Measurements from ENCODE around the gene XIRP2.
A peak's percentile ranks its signal among the peaks of the same experiment; 100 is the strongest.
"Not testable (repeated sequence)": the region's sequence is repeated elsewhere in the genome, so short reads cannot be mapped to it uniquely, and the experiment has no call there.

The XIRP2 gene

DNA sequence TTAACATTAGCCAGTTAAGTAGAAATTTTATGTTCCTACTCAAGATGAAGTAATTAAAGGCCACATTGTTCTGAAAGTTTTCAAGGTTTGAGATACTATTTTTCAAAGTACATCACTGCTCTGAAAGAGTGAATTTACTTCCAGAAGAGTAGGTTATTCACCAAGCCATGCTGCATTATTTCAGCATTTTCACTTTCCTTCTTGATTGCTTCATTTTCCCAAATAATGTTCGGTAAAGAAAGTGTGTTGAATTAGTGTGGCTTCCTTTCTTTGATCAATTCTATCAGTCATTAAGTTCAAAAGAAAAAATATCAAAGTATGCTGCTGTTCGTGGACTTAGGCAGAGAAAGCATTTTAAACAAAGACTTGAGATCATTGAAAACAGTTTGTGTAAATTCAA is 310.3 kb downstream of the XIRP2 start:
- no peak for DNase-seq

DNA sequence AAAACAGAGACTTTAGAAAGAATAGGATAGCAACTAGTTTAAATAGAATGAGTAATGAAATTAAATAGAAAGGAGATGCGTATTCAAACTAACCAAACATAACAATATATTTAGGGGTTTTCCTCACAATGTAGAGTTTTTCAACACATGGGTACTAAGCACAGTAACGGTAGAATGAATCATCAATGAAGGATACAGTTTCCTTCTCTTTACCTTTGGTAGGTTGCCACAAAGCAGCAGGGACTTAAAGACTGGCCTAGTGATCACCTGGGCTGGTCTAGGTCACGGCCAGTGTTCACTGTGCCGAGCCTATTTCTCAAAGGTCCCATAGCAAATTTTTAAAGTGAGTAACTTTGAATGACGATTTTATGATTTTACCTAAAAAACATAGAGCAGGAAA is 311.7 kb downstream of the XIRP2 start:
- DNase-seq, result no peak

DNA sequence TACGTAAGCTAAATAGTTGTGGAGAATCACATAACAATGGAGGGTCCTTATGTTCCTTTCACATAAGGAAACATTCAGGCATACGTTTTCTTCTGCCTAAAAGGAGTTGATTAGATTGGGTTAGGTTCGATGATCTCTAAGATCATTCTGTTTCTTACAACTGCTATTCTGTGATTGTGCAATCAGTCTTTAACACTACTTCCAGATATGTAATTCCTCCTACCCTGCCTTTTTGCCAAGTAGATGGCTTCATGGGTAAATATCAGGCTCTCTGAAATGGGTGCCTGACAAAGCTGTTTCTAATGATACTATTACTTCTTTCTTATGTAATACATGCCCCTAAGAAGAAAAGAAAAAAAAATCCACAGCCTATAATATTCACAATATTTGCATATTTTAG is 321.5 kb downstream of the XIRP2 start:
- no peak for DNase-seq

DNA sequence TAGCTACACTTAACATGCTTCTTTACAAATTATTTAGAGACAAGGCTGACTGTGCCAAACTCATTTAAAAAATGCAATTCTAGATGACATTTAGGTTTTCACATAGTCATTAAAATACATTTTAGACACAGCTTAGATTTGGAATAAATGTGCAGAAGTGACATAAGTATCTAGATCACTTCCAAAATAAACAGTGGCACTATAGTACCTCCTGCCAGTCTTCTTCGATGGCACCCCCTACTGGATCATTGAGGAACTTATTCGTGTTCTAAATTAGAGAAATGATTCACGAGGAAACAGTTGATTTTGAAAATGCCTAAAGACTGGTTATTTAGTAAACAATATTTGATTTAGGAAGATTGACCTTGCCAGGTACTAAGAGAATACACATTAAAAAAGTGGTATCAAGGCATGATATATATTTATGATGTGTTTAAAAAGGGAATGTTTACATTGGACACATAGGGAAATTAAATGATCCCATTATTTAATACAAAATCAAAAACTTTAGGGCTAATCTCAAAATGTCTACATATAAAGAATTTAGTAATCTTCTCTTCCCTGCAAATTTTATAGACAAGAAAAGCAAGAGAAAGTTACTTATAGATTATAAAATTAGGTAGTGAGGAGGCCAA is 323.9 kb downstream of the XIRP2 start:
- no peak for DNase-seq

DNA sequence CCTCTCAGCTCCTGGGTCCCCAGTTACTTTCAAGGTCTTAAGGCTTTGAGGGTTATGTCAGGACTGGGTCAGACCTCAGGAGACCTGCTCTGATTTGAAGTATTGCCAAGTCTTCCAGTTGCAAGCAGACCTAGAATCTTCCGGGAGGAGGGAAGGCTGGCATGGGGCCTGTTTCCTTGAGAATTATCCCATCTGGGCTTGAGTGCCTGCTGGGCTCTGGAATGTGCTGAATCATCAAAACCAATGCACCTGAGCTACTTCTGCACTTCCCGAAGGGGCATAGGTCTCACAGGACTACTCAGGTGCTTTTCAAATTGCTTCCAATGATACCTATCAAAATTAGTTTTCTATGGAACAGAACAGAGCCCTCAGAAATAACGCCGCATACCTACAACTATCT is 327.3 kb downstream of the XIRP2 start:
- no peak for DNase-seq

DNA sequence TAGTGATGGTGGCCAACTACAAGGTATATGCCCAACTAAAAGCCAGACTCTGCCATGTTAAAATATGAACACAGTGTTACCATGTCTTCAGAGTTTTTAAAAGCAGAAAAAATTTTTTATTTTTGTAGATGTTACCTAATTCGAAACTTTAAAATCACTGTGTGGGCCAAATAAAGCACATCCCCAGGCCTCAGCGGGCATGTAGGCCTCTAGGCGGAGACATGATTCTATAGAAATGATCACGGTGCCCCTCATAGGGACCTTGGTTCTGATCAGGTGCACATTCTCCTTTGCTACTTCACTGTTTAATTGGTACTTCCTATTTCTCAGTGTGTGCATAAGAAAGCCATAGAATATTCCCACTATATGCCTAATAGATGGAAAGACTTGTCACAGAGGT is 349.2 kb downstream of the XIRP2 start:
- no peak for DNase-seq

DNA sequence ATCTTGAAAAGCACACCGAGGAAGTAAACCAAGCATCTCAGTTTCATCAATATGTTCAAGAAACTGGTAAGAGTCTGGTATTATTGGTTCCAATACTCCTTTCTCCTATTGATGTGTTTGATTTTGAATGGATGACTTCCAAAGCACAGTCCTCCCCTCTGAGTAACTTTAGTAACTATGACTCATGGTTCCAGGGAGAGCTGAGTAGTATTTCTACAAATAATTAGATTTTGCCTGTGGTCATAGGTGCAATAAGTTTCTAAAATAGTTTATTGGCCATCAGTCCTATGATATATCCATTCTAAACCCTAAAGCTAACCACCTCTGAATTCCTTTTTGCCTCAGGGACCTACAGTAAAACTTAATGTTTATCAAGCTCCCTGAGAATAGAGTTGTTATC is 352.4 kb downstream of the XIRP2 start:
- DNase-seq, result no peak

DNA sequence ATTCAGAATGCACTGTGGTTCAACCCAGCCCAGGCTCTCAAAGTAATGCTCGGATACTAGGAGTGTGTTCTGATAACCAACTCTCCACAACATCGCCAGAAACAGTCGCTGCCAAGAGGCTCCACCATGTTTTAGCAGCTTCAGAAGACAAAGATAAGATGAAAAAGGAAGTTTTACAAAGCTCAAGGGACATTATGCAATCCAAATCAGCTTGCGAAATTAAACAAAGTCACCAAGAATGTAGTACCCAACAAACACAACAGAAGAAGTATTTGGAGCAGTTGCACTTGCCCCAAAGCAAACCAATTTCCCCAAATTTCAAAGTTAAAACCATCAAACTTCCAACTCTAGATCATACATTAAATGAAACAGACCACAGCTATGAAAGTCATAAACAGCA is 360.9 kb downstream of the XIRP2 start:
- no peak for DNase-seq

DNA sequence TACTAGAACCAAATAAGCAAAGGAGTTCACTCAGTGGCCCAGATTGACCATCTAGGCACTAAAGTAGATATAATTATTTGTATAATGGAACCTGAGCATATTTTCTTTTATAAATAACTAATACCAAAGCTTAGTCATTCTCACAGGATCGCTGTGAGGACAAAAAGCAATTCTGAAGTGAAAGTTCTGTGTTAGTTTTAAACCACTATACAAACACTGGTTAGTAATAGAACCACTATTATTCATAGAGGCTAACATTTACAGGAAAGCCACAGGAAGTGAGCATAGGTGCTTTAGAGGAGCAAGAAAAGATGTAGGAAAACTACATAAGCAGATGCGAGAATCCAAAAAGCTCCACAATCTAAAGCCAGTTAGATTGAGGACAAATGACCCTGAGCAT is 364.7 kb downstream of the XIRP2 start:
- DNase-seq, result no peak

DNA sequence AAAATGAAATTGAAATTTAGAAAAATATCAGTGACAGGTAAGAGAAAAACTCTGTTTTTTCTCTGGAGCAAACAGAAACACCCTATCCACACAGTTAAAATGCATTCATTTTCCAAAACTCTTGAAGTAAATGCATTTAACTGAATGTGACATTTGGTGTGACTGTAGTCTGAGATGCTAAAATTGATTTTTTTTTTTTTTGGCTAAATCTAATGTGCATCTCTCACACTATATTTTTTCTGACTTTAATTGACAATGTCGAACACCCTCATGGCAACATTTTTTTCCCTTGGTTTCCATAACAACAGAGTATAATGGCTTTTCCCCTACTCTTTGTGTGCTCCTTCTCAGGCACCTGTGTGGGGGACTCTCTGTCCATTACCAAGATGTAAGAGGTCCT is 366.4 kb downstream of the XIRP2 start:
- no peak for DNase-seq

DNA sequence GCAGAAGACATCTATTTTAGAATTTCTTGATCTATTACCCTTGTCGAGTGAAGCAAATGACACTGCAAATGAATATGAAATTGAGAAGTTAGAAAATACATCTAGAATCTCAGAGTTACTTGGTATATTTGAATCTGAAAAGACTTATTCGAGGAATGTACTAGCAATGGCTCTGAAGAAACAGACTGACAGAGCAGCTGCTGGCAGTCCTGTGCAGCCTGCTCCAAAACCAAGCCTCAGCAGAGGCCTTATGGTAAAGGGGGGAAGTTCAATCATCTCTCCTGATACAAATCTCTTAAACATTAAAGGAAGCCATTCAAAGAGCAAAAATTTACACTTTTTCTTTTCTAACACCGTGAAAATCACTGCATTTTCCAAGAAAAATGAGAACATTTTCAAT is 370.4 kb downstream of the XIRP2 start:
- DNase-seq, result no peak

DNA sequence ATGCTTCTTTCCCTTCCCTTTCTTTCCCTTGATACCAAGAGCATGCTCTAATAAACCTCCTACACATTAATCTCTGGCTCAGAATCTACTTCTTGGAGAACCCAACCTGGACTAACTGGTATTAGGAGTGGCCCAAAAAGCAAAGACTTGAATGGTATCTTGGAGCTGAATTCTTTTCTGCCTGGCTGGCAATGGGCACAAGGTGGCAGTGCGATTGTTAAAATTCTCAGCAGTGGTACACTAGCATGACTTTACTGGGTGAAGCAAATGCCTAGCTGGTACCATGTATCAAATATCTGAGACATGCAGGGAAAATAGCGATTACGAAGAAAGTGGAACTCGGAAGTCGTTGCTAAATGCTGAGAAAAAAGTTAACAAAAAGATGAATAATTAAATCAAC is 376.1 kb downstream of the XIRP2 start:
- DNase-seq, result no peak

DNA sequence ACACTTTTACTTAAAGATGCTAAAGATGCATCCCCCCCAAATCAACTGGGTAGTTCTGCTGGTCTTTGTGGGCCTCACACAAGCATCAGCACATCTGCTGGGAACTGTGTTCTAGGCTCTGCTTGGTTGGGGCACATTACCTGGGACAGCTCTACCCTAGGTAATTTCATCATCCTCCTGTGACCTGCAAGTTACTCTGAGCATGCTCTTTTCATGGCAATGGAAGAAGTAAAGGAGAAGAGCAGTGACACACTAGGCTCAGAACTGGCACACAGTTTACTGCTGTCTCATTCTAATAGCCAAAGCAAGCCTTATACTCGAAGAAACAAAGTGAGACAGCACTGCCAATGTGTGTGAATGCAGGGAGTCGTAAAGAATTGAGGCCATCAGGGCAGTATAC is 376.7 kb downstream of the XIRP2 start:
- no peak for DNase-seq

DNA sequence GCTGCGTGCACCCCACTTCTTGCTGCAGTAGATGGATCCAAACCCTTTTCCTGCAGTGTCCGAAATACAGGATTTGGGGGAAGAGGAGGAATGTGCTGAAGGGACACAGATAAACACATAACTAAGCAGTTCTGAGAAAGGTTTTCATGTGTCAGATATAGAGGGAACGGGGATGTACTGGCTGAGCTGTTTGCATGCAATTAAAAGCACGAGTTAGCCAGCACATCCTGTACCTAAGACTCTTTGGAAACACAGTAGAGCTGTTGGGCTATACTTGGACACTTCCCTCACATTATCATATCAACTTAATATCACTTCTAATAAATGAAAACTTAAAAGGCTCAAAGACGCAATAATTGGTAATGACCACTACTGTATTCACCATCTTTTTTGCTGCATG is 377.4 kb downstream of the XIRP2 start:
- no peak for DNase-seq

DNA sequence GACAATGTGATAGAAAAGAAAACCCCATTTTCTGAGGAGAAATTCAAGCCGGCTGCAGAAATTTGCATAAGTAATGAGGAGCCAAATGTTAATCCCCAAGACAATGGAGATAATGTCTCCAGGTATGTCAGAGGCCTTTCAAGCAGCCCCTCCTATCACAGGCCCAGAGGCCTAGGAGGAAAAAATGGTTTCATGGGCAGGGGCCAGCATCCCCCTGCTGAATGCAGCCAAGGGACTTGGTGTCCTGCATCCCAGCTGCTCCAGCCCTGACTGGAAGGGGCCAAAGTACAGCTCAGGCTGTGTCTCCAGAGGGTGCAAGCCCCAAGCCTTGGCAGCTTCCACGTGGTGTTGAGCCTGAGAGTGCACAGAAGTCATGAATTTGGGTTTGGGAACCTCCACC is 380.0 kb downstream of the XIRP2 start:
- DNase-seq, result not testable (repeated sequence)

DNA sequence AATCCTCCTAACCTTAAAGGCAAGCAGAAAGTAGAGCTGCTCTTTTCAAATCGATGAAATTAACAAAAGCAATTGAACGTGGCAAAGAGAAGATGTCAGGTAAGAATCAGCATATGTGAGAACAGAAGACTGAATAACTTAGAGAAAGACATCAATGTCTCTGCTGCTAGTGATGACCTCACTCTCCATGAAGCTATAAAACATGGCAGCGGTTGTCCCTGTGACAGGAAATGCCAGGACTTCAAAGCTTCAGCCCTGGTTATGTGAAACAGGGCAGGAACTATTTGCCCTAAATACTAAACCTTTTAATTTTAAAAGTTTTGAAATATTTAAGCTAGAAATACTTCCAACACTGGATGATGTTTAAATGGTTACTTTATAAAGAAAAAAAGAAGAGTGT is 383.7 kb downstream of the XIRP2 start:
- DNase-seq, result no peak

DNA sequence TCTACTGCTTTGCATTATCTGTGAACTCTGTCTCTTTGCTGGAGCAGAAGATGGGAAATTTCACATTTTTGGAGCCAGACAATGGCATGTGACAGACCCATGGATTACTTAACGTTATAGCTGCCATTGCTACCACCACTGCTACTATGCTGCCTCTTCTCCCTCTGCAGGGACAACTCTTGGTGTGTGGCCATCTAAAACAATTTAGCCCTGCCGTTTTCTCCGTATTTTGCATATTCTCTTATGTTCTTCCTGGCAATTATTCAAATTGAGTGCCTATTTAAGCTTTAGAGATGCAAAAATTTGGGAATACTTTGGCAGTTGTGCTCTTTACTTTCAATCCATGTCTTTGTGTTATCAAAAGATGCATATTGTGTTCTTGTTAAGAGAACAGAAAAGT is 386.8 kb downstream of the XIRP2 start:
- no peak for DNase-seq

DNA sequence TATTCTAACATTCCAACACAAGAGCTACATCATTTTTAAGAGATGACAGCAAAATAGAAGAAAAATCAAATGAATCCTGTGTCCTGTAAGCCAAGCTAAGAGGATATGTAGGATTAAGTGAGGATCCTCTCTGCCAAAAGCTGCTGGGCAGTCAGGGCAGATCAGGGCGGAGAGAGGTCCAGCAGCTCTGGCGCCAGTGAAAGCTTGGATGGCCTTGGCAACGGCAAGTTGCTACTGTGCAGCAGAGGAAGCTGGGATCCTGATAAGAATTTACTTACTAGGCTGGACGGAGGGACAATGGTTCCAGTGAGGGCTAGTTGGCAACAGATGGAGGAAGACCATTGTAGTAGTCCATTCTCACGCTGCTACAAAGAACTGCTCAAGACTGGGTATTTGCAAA is 391.5 kb downstream of the XIRP2 start:
- DNase-seq, result no peak

DNA sequence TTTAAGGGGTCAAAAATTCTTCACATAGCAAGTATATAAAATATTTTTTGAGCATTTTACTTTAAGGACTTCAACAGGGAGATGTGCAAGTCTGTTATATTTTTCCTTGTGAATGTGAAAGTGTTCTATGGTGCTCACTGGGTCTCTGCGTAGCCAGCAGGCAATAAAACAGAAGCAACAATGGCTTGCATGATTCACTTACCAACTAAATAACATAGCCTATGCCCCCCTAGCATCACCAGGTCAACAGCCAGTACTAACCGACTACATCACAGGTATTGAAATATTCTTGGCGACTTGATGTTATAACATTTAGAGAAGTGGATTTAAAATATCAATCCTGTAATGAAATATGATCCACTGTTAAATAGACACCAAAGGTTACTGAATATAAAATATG is 398.9 kb downstream of the XIRP2 start:
- DNase-seq, result no peak

DNA sequence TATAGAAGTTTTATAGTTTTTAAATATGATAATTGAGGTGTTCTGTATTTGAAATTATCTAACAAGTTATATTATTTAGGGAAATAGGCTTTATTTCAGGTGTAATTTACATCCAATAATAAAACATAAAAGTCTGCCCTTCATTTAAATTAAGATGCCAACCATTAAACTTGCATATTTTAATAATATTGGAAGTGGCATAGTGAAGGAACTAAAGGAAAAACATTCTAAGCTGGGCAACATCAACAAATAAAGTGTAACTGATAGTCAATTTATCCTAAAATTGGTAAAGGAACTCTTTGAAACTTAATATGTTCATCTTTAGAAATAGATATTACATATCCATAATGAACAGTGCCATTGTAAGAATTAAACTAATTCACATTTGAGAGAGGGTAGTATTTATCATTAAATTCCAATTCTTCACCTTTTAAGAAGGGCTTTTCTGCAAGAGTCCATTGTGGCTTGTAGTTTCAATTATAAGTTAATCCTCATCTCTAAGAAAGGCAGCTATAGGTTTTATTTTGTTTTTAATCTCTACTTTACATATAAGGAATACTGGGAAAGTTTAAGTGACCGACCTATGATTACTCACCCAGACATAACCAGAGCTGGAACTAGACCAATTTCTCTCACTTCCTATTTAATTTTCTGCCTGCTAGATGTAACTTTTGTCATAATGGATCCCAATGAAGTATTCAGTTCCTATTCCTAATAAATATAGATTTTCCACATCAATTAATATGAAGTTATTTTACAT is 401.6 kb downstream of the XIRP2 start:
- no peak for DNase-seq

DNA sequence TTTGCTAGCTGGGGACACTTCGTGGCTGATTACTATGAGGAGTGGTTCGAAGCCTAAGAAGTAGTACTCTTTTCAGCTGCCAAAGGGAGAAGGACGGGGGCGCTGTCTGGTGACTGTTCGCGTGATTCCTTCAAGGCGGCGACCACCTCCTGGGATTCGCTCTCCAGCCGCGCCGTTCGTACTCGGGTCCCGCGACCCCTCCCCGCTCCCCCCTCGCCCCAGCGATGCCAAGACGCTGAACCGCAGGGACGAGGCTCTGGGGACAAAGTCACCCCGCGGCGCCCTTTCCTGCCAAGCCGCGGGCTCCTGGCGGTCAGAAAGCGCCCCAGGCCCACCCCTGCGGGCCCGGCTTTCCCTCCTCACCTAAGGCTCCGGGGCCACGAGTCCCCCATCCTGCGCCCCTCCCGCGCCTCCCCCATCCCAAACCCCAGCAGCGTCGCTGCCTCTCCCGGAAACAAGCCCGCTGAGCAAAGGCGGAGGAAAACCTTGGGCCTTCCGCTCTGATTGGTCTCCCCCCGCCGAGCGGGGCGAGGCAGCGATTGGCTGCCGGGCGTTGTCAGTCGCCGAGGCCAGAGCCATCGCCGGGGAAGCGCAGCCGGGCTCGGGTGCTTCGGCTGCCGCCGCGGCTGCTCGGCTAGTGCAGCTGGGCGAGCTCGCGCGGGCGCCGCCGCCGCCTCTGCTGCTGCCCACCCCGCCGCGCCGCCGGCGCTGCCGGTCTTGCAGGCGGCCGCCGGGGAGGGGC is 404.3 kb downstream of the XIRP2 start, which contains the start of gene B3GALT1:
B3GALT1 (plus strand) TSS at position 572 of the 742 bp plus-strand sequence.
- peak; percentile 80 for DNase-seq

DNA sequence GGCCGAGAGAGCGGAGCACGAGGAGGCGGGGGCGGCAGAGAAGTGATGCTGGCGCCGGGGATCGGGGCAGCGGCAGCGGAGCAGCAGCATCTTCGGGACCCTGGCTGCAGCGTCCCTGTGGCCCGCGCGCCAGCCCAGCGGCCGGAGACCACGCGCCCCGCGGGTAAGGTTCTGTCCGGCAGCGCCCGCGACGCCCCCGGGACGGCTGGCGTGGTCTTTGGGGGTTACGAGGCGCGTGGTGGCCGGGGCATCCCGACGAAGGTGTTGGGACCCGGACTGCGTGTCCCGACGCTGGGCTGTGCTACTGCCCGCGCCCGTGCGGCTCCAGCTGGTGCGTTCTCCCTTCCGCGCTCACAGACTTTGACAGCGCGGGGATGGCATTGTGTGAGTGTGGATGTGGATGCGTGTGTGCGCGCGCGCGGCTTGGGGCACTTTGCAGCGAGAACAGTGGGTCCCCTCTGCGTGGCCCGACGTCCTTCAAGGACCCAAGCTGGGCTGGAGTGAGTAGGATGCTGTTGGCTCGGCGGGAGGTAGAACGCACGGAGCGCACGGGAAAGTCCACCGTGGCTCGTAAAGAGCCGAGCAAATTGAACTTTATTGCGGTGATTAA is 405.0 kb downstream of the XIRP2 start:
- no peak for DNase-seq

DNA sequence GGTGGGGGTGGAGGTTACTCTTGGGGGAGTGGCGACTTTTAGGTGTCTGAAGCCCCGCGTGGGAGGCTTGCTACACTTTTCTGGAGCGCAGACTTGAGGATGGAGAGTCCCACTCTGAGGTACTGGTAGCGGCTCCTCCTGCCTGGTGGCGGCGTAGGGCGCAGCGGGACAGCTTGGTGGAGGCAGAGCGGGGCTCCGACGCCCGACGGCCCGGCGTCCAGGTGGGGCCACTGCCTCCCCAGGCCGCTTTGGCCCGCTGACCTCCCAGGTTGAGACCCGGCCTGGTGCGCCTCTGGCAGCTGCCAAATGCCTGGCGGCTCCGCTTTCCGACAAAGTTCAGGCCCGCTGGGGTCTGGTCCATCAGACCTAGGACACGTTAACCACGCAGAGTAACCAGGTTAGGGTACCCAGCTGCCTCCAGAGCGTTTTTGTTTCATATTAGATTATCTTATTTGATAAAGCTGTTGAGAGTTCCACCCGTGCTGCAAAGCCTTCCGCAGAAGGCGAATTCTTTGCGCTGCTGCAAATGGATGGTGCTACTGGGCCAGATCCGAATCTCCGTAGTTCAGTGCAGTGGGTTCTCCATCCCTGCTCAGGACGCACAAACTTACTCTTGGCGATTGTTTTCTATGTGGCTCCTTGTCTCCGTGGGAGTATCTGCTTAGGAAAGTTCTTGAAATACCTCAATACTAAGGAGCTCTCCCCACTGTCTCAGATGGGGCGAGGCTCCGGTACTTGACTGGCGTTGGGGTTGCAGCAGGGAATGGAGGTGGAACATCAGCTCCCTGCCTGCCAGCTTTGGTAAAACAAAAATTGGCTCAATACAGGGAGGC is 405.9 kb downstream of the XIRP2 start:
- peak; percentile 53 for DNase-seq
